ENCODE measurements around the gene IDUA.

IDUA gene

DNA sequence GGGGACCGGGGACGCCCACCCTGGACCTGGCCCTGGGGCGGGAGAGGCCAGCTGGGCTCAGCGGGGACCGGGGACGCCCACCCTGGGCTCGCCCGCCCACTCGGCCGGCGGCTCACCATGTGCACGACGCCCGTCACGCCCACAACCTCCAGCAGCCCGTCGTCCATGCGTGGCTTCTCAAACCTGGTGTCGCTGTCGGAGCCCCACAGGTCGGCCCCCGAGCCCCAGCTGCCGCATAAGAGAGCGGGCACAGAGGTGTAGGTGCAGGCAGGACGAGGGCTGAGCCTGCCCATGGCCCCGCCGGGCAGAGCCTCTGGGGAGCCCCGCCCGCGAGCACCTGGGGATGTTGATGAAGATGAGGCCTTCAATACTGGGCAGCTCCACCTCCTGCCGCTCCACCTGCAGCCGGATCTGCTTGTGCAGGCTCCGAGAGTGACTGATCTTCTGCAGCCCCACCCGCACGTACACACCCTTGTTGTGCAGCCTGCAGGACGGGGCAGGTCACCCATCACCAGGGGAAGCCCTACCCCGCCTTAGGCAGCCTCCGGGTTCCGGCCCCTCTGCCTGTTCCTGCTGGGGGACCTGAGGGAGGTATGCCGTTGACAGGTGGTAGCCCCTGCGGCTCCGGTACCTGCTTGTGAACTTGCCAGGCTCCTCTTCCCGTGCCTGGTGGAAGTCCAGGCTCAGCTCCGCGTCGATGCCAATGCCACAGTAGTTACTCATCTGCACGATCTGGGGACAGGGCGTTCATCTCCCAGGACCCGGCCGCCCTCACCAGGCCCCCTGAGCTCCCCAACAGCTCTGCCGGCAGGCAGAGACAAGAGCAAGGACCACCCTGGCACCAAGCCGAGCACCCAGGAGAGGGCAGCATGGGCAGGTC is 25.3 kb upstream of the IDUA start:
- TF ChIP-seq, protein P1, sequence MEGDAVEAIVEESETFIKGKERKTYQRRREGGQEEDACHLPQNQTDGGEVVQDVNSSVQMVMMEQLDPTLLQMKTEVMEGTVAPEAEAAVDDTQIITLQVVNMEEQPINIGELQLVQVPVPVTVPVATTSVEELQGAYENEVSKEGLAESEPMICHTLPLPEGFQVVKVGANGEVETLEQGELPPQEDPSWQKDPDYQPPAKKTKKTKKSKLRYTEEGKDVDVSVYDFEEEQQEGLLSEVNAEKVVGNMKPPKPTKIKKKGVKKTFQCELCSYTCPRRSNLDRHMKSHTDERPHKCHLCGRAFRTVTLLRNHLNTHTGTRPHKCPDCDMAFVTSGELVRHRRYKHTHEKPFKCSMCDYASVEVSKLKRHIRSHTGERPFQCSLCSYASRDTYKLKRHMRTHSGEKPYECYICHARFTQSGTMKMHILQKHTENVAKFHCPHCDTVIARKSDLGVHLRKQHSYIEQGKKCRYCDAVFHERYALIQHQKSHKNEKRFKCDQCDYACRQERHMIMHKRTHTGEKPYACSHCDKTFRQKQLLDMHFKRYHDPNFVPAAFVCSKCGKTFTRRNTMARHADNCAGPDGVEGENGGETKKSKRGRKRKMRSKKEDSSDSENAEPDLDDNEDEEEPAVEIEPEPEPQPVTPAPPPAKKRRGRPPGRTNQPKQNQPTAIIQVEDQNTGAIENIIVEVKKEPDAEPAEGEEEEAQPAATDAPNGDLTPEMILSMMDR (IDR thresholded peaks at IDR 0.05; ENCODE audit: extremely low read depth, missing control alignments), result no peak
- DNase-seq (ENCODE audit: low spot score), result no peak

DNA sequence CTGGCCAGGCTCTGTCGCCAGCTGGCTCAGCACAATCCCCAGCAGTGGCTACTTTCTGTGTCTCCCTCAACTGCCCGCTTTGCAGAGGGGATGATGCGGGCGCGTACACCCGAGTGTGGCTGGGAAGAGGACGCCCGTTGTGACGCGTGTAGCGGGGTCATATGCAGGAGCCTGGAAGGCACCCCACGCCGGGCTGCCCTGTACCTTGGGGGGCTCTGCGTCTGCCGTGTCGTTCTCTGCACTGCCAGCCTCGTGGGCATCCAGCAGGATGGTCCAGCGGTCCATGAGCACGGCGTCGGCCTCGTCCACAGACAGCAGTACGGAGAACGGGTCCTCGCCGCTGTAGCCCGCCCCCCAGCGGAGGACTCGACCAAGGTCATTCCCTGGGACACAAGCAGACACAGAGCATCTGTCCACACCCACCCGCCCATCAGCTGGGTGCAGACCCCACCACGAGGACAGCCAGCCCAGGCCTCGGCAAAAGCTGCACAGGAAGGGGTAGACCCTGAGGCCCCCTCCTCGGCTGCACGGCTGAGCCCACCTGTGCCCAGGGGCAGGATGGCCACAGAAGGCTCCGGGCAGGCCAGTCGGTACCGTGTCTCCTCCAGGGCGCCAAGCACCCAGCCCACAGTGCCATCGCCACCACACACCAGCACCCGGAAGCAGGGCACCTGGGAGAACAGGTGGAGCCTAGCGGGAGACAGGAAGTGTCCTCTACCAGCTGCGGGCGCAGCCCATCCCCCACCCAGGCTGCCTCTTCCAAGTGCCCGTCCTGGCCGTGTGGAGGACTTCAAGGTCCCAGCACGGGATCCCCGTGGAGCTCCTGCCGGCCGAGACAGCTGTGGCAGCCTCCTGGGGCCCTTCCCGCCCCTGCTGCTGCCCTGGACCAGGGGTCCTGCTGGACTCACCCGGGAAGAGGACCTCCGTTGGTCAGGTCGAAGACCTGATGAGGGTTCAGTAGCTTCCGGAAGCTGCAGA is 24.3 kb upstream of the IDUA start:
- no peak for DNase-seq (ENCODE audit: low spot score)
- TF ChIP-seq, protein P1 (IDR thresholded peaks at IDR 0.05; ENCODE audit: extremely low read depth, missing control alignments), result no peak

DNA sequence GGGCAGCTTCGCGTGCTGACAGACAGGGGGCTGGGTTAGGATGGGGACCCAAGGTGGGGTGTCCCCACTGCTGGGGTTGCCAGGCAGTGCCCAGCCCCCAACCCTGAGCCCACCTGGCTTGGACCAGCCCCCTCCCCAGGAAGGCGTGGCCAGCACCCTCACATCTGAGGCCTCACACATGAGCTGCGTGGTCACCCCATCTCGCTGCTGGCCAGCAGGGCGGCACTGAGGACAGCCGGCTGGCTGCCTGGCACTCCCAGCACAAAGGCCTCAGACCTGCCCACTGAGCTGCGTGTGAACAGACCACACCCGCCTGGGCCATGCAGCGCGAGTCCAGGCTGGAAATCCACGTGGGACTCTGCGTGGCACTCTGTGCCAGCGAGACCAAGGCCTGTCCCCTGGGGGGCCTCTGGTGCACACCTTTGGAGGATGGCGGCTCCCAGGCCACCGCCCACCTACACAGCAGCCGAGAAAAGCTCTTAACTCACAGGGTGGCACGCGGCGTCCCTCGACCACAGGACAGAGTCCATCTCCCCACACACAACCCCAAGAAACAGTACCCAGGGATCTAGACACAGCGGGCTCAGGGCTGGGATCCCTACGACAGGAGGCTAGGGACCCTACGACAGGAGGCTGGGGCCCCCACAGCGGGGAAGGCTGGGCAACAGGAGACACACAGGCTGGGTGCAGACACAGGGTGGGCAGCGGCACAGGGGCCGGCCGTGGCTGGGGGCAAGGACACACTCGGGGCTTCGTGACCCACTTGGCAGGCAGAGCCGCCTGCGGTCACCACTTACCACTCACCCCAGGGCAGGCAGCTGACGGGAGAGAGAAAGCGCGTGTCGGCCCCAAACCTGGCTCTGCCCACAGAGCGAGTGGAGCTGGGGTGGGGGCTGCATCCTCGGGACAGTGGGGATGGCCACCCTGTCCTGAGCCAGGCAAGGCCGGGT is 23.3 kb upstream of the IDUA start:
- TF ChIP-seq, protein P1 (IDR thresholded peaks at IDR 0.05; ENCODE audit: extremely low read depth, missing control alignments), result no peak
- no peak for DNase-seq (ENCODE audit: low spot score)

DNA sequence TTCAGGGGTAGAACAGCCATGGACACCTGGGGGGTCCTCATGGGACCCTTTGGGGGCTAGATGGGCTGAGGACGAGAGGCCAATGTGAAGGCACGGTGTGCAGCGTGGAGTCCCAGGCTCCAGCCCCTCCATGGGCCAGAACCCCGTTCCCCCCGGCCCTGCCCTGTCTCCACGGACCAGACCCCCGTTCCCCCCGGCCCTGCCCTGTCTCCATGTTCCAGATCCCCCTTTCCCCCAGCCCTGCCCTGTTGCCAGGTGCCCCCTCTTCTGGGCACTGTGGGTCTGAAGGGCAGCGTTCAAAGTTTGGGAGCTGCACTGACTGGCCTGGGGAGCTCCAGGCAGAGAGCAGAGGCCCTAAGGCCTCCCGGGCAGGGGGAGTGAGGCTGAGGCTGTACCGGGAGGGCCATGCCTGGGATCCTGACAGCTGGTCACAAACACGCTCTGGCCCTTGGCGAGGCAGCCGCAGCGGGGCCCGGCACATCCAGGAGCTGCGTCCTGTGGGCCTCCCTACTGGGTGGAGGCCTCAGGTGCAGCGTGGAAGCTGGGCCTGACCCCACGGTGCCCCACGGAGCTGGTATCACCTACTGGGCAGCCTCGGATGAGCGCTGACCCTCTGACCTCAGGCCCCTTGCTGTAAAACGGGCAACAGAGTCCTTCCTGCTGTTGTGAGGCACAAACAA is 22.4 kb upstream of the IDUA start:
- TF ChIP-seq, protein P1 (IDR thresholded peaks at IDR 0.05; ENCODE audit: extremely low read depth, missing control alignments), result no peak
- no peak for DNase-seq (ENCODE audit: low spot score)

DNA sequence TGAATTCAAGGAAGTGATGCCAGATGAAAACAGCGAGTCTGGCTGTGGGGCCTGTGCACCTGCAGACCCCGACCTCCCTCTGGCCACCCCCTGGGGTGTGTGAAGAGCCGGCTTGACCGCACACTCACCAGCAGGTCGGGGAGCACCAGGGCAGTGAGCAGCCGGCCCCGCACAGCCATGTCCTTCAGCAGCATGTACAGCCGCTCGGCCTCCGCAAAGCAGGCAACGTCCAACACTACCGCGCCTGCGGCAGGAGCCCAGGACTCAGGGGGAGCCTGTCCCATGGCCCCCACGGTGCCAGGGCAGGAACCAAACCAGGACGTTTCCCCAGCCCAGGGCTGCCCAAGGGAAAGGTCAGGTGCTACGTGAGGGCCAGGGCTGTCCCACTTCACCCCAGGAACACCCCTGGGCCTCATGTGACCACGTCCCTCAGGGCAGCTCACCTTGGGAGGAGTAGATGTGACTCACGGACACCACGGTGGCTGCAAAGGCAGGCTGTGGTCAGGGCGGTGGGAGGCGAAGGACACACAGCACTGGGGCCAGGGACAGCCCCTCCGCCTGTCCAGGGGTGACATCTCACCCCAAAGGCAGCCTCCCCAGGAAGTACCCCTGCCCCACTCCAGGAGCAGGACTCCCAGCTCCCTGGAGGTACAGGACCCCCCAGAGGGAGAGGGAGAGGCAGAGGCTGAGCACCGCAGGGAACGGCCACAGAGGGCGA is 21.6 kb upstream of the IDUA start:
- TF ChIP-seq, protein P1 (IDR thresholded peaks at IDR 0.05; ENCODE audit: extremely low read depth, missing control alignments), result no peak
- DNase-seq (ENCODE audit: low spot score), result no peak

DNA sequence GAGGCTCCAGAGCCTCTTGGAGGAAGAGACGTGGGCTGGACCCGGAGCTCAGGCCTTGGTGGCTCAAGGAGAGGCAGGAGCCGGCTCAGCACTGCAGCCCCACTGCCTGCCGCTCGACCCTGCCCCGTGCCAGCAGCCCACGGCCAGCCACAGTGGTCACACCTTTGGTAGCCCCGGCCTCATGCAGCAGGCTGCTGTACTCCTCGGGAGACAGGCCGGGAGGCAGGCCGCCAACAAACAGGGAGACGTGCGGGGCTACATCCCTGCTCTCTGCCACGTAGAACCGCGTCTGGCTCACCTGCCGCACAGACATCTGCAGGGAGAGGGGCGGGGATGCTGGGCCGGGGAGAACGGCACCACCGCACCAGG is 21.1 kb upstream of the IDUA start:
- DNase-seq (ENCODE audit: low spot score), result no peak
- TF ChIP-seq, protein P1 (IDR thresholded peaks at IDR 0.05; ENCODE audit: extremely low read depth, missing control alignments), result no peak
